Measurements from ENCODE around the gene C19orf38.
"Not testable (repeated sequence)": the region's sequence is repeated elsewhere in the genome, so short reads cannot be mapped to it uniquely, and the experiment has no call there.

C19orf38 gene

GRCh38 chr19:10852098-10852800 lies 4.0 kb downstream of the C19orf38 start:
- no peak for DNase-seq (ENCODE audit: low spot score)

DNA sequence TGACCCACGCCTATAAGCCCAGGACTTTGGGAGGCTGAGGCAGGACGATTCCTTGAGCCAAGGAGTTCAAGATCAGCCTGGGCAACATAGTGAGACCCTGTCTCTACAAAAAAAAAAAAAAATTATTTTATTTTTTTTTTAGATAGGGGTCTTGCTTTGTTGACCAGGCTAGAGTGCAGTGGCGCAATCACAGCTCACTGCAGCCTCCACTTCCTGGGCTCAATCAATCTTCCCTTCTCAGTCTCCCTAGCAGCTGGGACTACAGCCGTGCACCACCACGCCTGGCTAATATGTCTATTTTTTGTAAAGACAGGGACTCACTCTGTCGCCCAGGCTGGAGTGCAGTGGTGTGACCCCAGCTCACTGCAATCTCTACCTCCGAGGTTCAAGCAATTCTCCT lies 4.7 kb downstream of the C19orf38 start:
- no peak for DNase-seq (ENCODE audit: low spot score)

- DNase-seq (ENCODE audit: low spot score): no peak
Observed at GRCh38 chr19:10854350-10855089, 6.3 kb downstream of the C19orf38 start.

DNA sequence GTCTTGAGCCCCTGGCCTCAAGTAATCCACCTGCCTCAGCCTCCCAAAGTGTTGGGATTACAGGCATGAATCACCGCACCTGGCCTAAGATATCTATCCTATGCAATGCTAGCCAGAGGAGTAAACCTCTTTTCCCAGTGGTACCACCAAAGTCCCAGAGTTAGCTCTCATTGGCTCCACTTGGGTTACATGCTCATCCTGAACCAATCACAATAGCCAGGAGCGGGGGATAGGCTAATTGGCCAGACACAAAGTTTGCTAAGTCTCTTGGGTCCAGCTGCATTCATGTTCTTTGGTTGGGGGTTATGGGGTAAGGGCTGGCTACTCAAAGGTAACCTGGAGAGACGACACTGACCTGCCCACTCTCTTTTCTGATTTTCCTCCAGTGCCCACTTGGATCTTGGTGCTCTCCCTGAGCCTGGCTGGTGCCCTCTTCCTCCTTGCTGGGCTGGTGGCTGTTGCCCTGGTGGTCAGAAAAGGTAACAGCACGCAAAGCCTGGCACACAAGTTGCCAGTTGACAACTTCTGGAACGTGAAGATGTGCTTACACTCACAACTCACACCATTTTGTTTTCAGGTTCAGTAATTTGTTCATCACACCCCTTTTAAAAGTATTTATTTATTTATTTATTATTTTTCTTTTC lies 7.8 kb downstream of the C19orf38 start:
- DNase-seq (ENCODE audit: low spot score): no peak

DNA sequence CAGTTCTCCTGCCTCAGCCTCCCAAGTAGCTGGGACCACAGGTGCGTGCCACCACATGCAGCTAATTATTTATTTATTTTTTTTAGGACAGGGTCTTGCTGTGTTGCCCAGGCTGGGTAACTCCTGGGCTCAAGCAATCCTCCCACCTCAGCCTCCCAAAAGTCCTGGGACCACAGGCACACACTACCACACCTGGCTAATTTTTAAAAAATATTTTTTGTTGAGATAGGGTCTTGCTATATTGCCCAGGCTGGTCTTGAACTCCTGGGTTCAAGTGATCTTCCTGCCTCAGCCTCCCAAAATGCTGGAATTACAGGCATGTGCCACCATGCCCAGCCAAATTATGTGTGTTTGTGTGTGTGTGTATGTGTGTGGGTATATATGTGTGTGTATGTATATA lies 8.7 kb downstream of the C19orf38 start:
- DNase-seq (ENCODE audit: low spot score): not testable (repeated sequence)

DNA sequence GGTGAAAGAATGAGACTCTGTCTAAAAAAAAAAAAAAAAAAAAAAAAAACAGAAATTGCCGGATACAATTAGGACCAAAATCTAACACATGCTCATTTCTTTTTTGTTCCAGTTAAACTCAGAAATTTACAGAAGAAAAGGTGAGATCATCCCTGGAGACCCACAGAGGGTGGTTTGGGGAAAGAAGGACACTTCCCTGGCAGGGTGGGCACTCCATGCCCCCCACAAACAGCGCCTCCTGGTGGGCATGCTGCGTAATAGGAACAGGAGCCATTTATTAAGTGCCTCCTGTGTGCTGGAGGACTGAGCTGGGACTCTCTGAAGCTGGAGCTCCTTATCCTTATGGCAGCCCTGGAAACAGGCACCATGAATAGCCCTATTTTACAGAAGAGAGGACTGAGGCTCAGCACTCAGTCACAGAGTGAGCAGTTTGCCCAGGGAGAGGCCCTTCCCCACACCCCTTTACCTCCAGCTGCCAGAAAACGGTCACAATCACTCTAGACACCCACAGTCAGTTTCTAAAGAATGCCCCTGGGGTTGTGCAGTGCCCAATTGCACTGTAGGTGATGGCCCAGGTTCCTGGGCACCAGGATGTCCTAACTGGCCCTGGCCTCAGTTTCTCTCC lies 10.1 kb downstream of the C19orf38 start:
- peak; percentile 55 for DNase-seq (ENCODE audit: low spot score)

DNA sequence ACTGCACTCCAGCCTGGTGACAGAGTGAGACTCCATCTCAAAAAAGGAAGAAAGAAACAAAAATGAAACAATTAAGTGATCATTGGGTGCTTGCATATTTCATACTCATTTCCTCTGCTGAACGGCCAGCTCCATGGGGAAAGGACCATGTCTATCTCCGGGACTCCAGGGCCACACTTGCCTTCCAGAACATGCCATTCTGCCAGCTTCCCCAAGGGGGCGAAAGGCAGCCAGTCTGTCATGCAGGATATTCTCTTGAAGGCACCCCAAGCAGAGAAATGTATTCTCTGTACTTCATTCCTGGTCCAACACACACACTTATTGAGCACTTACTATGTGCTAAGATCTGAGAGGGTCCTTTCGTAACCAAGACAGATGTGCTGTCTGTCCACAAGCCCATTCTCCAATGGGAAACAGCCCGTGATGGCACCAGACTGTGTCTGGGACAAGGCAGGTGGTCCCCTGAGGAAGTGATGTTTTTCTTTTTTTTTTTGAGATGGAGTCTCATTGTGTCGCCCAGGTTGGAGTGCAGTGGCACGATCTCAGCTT lies 13.0 kb downstream of the C19orf38 start:
- peak; percentile 24 for DNase-seq (ENCODE audit: low spot score)

GRCh38 chr19:10862561-10863106 lies 14.4 kb downstream of the C19orf38 start:
- DNase-seq (ENCODE audit: low spot score): no peak

GRCh38 chr19:10863107-10863717 lies 15.0 kb downstream of the C19orf38 start:
- no peak for DNase-seq (ENCODE audit: low spot score)

DNA sequence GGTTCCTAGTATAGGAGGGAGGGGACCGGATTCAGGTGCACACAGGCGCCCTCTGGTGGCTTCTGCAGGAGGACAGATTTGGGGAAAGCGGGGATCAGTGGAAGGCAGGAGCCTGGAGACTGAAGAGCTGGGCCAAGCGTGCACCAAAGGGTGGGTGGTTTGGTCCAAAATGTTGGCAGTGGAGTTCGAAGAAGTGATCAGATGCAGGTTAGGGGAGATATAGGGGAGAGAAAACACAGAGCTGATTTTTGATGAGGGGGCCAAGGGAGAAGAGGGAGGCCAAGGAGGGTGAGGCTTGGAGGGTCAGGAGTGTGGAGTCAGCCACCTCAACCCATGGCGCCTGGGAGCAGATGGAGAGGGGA lies 16.3 kb downstream of the C19orf38 start:
- DNase-seq (ENCODE audit: low spot score): peak; percentile 93

GRCh38 chr19:10866495-10866894 lies 18.3 kb downstream of the C19orf38 start:
- DNase-seq (ENCODE audit: low spot score): no peak

DNA sequence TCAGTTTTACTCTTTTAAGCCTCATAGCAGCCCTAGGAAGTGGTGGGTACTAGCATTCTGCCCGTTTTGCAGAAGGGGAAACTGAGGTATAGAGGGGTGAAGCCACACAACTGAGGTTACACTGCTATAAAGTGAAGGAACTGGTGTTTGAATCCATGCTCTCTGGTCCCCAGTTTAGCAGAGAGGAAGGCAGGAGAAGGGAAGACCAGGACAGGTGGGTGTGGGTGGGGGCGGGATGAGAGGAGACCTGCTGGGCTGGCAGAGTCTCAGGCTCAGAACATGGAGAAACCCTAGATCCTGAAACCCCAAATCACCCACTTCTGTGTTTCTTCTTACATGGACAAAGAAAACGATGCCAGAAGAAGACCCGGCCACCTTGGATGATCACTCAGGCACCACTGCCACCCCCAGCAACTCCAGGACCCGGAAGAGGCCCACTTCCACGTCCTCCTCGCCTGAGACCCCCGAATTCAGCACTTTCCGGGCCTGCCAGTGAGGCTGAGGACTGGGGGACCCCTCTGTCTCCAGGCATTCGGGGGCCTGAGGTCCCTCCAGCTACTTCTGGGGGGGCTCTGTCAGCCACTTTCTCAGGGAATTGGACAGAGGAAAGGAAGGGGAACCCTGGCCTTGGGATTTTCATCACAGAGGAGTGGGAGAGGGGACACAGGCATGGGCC lies 20.8 kb downstream of the C19orf38 start:
- DNase-seq (ENCODE audit: low spot score): no peak

DNA sequence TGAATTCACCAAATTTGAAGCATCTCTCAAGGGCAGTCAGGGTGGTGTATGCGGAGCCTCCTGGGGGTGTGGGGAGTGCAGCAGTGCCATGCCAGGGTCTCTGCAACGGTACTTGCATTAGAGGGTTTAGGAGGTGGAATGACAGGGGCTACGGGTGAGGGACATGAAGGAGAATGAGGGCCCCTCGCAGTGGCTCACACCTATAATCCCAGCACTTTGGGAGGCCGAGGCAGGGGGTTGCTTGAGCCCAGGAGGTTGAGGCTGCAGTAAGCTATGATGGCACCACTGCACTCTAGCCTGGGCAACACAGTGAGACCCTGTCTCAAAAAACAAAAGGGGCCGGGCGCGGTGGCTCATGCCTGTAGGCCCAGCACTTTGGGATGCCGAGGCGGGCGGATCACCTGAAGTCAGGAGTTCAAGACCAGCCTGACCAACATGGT lies 21.7 kb downstream of the C19orf38 start:
- not testable (repeated sequence) for DNase-seq (ENCODE audit: low spot score)

- no peak for DNase-seq (ENCODE audit: low spot score)
Observed at GRCh38 chr19:10870501-10870954, 22.3 kb downstream of the C19orf38 start.

DNA sequence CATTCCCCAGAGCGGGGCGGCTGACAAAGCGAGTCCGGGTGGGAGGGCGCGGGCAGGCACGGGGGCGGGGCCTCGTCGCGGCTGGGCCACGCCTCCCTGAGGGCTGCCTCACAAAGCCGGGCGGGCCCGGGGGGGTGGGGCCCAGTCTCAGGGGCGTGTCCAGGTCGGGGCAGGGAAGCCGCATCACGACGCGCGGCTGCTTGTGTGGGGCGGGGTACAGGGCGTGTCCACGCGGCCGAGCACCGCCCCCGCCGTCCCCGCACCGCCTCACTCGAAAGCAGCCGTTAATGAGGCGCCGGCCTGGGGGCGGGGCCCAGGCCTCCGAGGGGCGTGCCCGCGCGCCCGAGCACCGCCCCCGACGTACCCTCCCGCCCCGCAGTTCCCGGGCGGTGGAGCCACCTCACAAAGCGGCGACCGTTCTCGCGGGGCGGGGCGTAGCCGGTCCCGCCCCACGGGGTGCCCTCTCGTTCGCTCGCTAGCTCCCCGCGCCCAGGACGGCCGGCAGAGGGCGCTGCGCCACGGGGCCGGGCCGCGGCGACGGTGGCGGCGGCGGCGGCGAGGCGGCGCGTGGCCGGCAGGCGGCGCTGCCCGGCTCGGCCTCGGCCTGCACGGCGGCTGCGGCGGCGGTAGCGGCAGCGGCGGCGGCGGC lies 22.9 kb downstream of the C19orf38 start, which contains the start of gene CARM1:
Gene CARM1, plus strand, starts transcription at position 599 of the 649 bp plus-strand sequence. CDS start 150 bp downstream, outside the sequence.
- DNase-seq (ENCODE audit: low spot score): peak; percentile 100

- peak; percentile 60 for DNase-seq (ENCODE audit: low spot score)
Observed at GRCh38 chr19:10871711-10872545, 23.7 kb downstream of the C19orf38 start.

DNA sequence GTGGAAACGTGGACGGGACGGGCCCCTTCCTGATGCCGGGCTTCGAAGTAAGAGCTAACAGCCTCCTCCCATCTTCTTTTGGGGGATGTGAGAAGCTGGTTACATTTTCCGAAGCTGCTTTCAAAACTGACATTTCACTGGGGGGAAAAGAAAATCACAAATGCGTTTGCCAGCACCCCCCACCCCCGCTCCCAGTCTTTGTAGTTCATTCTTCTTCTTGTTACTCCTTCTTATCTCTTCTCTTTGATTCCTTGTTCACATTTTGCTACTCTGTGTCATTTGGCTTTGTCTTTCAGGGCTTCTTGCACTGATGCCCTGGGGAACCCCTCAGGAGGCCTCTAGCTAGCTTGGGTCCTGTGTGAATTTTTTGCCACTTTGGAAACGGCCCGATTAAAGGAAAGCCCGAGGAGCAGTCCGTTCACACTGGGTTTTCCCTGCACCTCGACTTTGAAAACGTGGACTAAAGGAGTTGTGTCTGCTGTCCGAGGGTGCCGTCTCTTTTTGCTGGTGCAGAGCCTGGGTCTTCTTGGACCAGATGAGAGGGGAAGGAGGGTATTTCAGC lies 24.4 kb downstream of the C19orf38 start:
- no peak for DNase-seq (ENCODE audit: low spot score)

DNA sequence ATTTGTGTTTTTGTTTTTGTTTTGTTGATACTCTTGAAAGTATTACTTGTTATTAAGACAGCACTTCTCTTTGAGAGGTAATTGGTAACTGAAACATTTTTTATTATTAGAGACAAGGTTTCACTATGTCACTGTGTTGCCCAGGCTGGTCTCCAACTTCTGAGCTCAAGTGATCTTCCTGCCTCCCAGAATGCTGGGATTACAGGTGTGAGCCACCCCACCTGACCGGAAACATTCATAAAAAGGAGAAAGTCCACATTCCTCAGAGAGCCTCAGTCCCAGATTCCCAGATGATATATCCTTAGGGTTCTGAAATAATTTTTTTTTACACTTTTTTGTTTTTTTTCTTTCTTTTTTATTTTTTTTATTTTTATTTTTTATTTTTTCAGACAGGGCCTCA lies 25.8 kb downstream of the C19orf38 start:
- DNase-seq (ENCODE audit: low spot score): no peak
